Prostate gland (tissue), 2 donors: Measurements from ENCODE around the gene ST6GALNAC5. TPM values are rescaled to one million over a fixed set of nuclear protein-coding genes. Genes with fewer than 3 reads are reported as not detected.

Experiments used
- DNase-seq: peaks from one replicate; pipeline ENCODE4 v3.0.0-alpha.2; 2019; ENCODE audit warnings: low spot score
- H3K27ac ChIP-seq, 2 donors: fragments of 200-600 bp; sonication (generic); 2 replicates each; pipeline ENCODE4 v1.5.1; 2017 to 2019
- H3K27me3 ChIP-seq: fragments of 200-600 bp; sonication (generic); replicated peaks from 2 replicates; pipeline ENCODE4 v1.5.1; 2019; ENCODE audit not compliant: insufficient read depth
- H3K36me3 ChIP-seq, 2 donors: fragments of 200-600 bp; sonication (generic); 1 replicate in 1 of 2; 2 replicates in 1 of 2; pipeline versions ENCODE4 v1.5.1 to v1.8.1; 2017 to 2019
- H3K4me1 ChIP-seq: fragments of 200-600 bp; sonication (generic); replicated peaks from 2 replicates; pipeline ENCODE4 v1.5.1; 2019
- H3K4me3 ChIP-seq, 2 donors: fragments of 200-600 bp; sonication (generic); 2 replicates each; pipeline ENCODE4 v1.5.1; 2017 to 2019
- H3K9me3 ChIP-seq: fragments of 200-600 bp; sonication (generic); 2 replicates; pipeline ENCODE4 v1.5.1; 2017
- POLR2A ChIP-seq: fragments of 450-650 bp; IDR thresholded peaks from one replicate; pipeline ENCODE4 v1.6.1; 2016; ENCODE audit warnings: antibody characterized with exemption, mild to moderate bottlenecking
- POLR2AphosphoS5 ChIP-seq: sonication (generic); formaldehyde crosslinking; IDR thresholded peaks from one replicate; pipeline ENCODE4 v1.6.1; 2017; ENCODE audit warnings: antibody characterized with exemption
- WGBS: methylation state at CpG from one replicate; pipeline ENCODE4 v1.1.5; 2018; 5-methylcytosine and 5-hydroxymethylcytosine counted together
- intact Hi-C: fragments of 100-400 bp; cut with DNase I; formaldehyde crosslinking; loops from one replicate; pipeline ENCODE4 v1.14.2; 2022
- total RNA-seq, 2 donors: library from RNA; depleted of rRNA; stranded (reverse); fragments of >200 nt; gene quantifications; one replicate each; pipeline ENCODE4 v1.1.0, GENCODE V29; 2016
- TF ChIP-seq, protein P1 (sequence below), 4 experiments: fragments of 200-600 bp in 2 of 4; fragments of 450-650 bp in 2 of 4; sonication (generic) in 2 of 4; IDR thresholded peaks; 1 replicate in 3 of 4; 2 replicates in 1 of 4; pipeline ENCODE4 v1.5.1; 2016 to 2019; ENCODE audit warnings: antibody characterized with exemption in 4 of 4, mild to moderate bottlenecking in 2 of 4, moderate library complexity in 2 of 4

Gene ST6GALNAC5
- total RNA-seq, 2 donors from 2014 or later: 4.8 to 18.5 TPM

DNA sequence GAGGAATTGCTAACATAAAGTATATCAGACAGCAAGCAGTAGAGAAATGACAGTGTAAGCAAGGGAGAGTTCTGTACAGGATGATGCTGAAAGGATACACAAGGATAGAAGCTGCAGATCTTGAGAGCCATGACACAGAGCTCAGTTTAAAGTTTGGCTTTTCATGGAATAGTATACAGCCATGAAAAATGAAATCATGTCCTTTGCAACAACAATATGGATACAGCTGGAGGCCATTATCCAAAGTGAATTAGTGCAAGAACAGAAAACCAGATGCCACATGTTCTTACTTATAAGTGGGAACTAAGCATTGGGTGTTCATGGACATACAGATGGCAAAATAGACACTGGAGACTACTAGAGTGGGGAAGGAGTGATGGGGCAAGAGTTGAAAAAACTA, 169.8 kb downstream of the ST6GALNAC5 start:
- Histone ChIP-seq H3K27me3 (no peaks in the 10 kb centered on the region), H3K36me3 (no peaks in the 10 kb centered on the region), H3K4me3 (no peak overlapping the region), H3K4me1 (no peaks in the 10 kb centered on the region), H3K9me3 (no peaks in the 10 kb centered on the region), H3K27ac (no peak overlapping the region)
- intact Hi-C loops: no loop called here
- no peak for DNase-seq
- TF ChIP-seq, protein P1, sequence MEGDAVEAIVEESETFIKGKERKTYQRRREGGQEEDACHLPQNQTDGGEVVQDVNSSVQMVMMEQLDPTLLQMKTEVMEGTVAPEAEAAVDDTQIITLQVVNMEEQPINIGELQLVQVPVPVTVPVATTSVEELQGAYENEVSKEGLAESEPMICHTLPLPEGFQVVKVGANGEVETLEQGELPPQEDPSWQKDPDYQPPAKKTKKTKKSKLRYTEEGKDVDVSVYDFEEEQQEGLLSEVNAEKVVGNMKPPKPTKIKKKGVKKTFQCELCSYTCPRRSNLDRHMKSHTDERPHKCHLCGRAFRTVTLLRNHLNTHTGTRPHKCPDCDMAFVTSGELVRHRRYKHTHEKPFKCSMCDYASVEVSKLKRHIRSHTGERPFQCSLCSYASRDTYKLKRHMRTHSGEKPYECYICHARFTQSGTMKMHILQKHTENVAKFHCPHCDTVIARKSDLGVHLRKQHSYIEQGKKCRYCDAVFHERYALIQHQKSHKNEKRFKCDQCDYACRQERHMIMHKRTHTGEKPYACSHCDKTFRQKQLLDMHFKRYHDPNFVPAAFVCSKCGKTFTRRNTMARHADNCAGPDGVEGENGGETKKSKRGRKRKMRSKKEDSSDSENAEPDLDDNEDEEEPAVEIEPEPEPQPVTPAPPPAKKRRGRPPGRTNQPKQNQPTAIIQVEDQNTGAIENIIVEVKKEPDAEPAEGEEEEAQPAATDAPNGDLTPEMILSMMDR (IDR thresholded peaks at IDR 0.05): no peak
- TF ChIP-seq POLR2AphosphoS5: no peak
- TF ChIP-seq POLR2A: no peak

DNA sequence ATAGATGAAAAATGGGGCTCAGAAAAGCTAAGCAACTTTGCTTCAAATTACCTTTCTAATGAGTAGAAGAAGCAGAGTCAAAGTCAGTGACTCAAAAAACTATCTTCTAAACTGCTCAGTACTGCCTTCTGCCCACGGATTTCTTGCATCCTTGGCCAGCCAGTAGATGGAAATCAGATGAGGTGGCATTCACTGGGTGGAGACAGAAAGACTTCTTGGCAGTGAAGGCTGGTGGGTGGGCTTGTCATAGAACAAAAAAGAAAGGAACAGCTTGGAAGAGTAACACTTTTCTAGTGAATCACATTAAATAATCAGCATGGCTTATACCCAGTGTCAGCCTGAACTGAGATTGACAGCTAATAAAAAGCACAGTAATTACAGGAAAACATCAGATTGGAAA, 170.7 kb downstream of the ST6GALNAC5 start:
- Histone ChIP-seq H3K27ac (no peak overlapping the region), H3K9me3 (no peaks in the 10 kb centered on the region)

DNA sequence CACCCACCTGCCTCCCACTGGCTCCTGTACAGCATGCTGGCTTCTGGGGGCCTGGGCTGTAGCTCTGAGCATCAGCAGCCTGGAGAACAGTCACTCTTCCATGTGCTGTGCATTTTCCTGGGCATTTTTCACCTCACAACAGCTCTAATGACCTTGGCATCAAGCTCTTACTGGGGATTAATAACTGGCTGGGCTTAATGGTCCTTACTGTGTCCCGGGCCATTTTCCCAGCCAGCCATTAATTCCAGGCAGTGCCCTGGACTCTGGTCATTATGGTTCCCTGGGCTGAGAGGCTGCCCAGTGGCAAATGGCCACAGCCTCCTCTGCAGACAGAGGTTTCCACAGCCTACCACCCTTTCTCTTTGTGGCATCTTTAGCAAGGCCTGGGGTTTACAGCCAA, 171.8 kb downstream of the ST6GALNAC5 start:
- intact Hi-C loops: no loop called here
- Histone ChIP-seq H3K4me1 (no peaks in the 10 kb centered on the region), H3K27ac (no peak overlapping the region), H3K9me3 (no peaks in the 10 kb centered on the region), H3K4me3 (no peak overlapping the region), H3K27me3 (no peaks in the 10 kb centered on the region), H3K36me3 (no peaks in the 10 kb centered on the region)
- TF ChIP-seq POLR2A (no peak), POLR2AphosphoS5 (no peak)
- TF ChIP-seq, protein P1 (IDR thresholded peaks at IDR 0.05): no peak
- WGBS: 86% methylated on average over 1 of the region's 1 CpG
- no peak for DNase-seq

More for the DNA sequence above, 170.7 kb downstream of the ST6GALNAC5 start:
- Histone ChIP-seq H3K27me3 (no peaks in the 10 kb centered on the region), H3K4me1 (no peaks in the 10 kb centered on the region), H3K36me3 (no peaks in the 10 kb centered on the region), H3K4me3 (no peak overlapping the region)
- 31% methylated on average over 1 of the region's 1 CpG for WGBS
- DNase-seq: no peak
- intact Hi-C loops: no loop called here
- TF ChIP-seq POLR2AphosphoS5 (no peak), POLR2A (no peak)
- TF ChIP-seq, protein P1 (IDR thresholded peaks at IDR 0.05): no peak

DNA sequence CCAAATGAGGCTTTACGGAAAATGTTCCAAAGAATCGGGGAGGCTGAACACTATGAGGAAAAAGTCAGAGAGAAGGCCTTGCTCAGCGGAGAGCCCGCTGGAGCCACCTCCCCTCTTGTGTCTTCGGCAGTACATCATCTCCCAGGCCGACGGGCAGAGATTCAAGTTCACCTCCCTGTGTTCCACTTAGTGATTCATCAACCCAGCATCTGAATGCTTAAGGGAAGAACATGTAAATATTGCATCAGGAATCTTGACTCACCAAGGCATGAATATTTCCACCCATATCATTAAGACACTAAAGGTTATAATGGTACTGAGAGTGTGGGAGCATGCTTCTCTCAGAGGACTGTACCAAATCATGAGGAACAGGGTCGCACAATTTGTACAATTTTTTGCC, 172.5 kb downstream of the ST6GALNAC5 start:
- intact Hi-C loops: no loop called here
- no peaks in the 10 kb centered on the region for H3K27me3 ChIP-seq
- no peaks in the 10 kb centered on the region for H3K36me3 ChIP-seq
- 75% methylated on average over 8 of the region's 8 CpGs for WGBS
- TF ChIP-seq, protein P1 (IDR thresholded peaks at IDR 0.05): no peak
- no peak for TF ChIP-seq POLR2A
- TF ChIP-seq POLR2AphosphoS5: no peak
- no peaks in the 10 kb centered on the region for H3K9me3 ChIP-seq
- no peak for DNase-seq
- H3K27ac ChIP-seq: no peak overlapping the region
- H3K4me1 ChIP-seq: no peaks in the 10 kb centered on the region
- H3K4me3 ChIP-seq: no peak overlapping the region

DNA sequence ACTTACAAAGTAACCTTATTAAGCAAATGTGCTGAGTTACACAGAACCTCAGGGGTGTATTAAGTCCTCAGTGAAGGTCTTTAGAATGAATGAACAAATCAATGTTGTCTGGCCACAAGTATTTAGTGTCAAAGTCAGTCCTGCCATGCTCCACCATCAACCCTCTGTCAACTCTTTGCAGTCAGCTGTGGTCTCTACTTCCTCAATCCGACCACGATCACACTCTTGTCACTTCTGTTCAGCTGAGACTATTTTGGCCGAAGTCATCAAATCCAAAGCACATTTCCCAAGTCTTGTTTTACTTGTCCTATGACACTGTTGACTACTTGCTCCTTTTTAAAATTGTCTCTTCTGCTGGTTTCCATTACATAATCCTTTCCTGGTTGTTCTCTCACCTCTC, 173.5 kb downstream of the ST6GALNAC5 start:
- TF ChIP-seq, protein P1 (IDR thresholded peaks at IDR 0.05): no peak
- TF ChIP-seq POLR2AphosphoS5 (no peak), POLR2A (no peak)
- intact Hi-C loops: no loop called here
- DNase-seq: no peak
- Histone ChIP-seq H3K4me3 (no peak overlapping the region), H3K36me3 (no peaks in the 10 kb centered on the region), H3K9me3 (no peaks in the 10 kb centered on the region), H3K27me3 (no peaks in the 10 kb centered on the region), H3K4me1 (no peaks in the 10 kb centered on the region), H3K27ac (no peak overlapping the region)
- 81% methylated on average over 3 of the region's 3 CpGs for WGBS
